Measurements from ENCODE around the gene TOB2. TPM values are rescaled to one million over a fixed set of nuclear protein-coding genes. Genes with fewer than 3 reads are reported as not detected.

Gene TOB2
- total RNA-seq, 4 donors from 2014 or later, result 15.6 to 97.1 (median 27.8) TPM

GRCh38 chr22:41481131-41481830 is 34.7 kb upstream of the TOB2 start:
- Histone ChIP-seq H3K4me3 (no peak overlapping the region), H3K36me3 (no peaks in the 10 kb centered on the region), H3K27ac (peak overlapping the region; percentile 68 to 78), H3K4me1 (peaks cover 14 to 20% of the 10 kb centered on the region in 2 donors), H3K9me3 (no peaks in the 10 kb centered on the region), H3K27me3 (no peaks in the 10 kb centered on the region)
- intact Hi-C loops (cut with DNase I; ENCODE audit: low total_unique reads), result no loop called here
- peak; percentile 39 to 43 for DNase-seq
- no peak for TF ChIP-seq CTCF (IDR thresholded peaks at IDR 0.05)
- TF ChIP-seq POLR2A (IDR thresholded peaks at IDR 0.05), result no peak

DNA sequence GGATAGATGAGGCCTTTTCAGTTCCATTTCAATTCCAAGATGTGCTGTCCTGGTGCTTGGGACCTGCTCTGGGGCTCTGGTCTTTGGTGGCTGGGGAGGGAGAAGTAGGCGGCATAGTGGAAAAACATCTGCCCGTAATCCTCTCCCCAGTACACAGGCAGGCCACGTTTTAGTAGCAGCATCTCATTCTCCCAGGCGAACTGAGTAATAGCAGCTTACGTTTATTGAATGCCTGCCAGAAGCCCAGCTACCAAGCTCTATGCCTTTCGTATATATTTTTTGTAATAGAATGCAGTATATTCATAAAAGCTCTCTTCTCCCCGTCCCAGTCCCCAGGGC is 33.8 kb upstream of the TOB2 start:
- peak overlapping the region; percentile 68 to 78 for H3K27ac ChIP-seq
- no peak for DNase-seq
- peaks cover 14 to 20% of the 10 kb centered on the region in 2 donors for H3K4me1 ChIP-seq
- no peak overlapping the region for H3K4me3 ChIP-seq
- intact Hi-C loops (cut with DNase I; ENCODE audit: low total_unique reads), result no loop called here
- no peaks in the 10 kb centered on the region for H3K36me3 ChIP-seq
- H3K27me3 ChIP-seq, result no peaks in the 10 kb centered on the region
- no peaks in the 10 kb centered on the region for H3K9me3 ChIP-seq
- TF ChIP-seq CTCF (IDR thresholded peaks at IDR 0.05) (no peak), POLR2A (IDR thresholded peaks at IDR 0.05) (no peak)

DNA sequence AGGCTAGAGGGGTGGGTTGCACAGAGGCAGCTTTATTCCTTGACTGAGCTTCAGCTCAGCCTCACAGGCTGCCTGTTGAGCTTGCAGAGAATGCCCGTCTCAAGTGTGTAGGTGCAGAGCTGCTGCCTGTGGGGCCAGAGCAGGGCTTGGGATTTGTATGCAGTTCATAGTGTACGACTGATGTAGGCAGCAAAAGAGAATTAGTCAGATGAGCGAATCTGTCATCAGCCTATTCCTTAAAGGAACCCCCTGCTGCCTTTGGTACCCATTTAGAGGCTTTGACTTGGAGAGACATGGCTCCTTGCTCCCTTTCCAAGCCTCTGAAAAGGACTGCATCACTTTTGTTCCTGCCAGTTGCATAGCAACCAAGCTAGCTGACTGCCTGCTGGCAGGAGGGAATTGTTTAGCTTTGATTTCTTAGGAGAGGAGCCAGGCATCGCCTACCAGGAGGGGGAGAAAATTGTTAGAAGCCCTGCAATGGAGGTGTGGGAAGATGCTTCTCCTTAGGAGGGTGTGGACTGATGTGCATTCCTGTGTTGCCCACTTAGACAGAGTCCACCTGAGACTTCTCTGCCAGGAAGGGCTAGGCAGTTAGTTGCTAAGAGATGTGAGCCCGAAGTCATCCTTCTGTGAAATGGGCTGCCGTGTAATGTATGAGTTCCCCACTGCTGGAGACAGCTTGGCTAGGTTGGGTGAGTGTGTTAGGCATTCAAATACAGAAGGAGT is 33.2 kb upstream of the TOB2 start:
- Histone ChIP-seq H3K4me3 (no peak overlapping the region), H3K36me3 (no peaks in the 10 kb centered on the region), H3K4me1 (peaks cover 14 to 20% of the 10 kb centered on the region in 2 donors), H3K9me3 (no peaks in the 10 kb centered on the region), H3K27me3 (no peaks in the 10 kb centered on the region), H3K27ac (peak overlapping the region; percentile 68 to 78)
- no peak for DNase-seq
- no peak for TF ChIP-seq POLR2A (IDR thresholded peaks at IDR 0.05)
- no peak for TF ChIP-seq CTCF (IDR thresholded peaks at IDR 0.05)
- intact Hi-C loops (cut with DNase I; ENCODE audit: low total_unique reads), result no loop called here

DNA sequence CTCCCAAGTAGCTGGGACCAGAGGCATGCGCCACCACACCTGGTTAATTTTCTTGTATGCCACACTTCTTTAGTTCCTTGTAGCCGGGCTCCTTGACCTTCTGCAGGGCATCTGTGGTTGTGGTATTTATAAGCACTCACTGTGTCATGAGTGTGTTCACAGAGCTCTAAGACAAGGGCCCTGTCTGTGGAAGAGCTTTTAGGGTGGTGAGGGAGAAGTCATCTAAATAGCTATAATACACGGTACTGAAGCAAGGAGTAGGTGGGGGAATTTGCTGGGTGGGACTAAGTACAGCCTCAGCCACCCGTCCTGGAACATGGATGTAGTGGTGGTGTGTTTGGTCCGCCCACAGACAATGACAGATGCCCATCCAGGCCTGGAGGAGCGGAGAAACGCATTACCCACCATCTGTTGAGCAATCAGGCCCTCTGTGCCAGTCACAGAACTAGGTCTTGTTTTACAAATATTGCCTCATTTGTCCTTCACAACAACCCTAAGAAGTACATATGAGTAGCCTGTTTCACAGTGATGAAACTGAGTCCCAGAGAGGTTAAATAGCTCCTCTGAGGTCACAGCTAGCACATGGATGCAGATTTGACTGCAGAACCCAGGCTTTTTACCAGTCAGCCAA is 32.4 kb upstream of the TOB2 start:
- Histone ChIP-seq H3K27me3 (no peaks in the 10 kb centered on the region), H3K4me3 (no peak overlapping the region), H3K27ac (peak overlapping the region in 1 of 2 donors; percentile 78), H3K9me3 (no peaks in the 10 kb centered on the region), H3K36me3 (no peaks in the 10 kb centered on the region), H3K4me1 (peaks cover 14 to 20% of the 10 kb centered on the region in 2 donors)
- intact Hi-C loops (cut with DNase I; ENCODE audit: low total_unique reads), result no loop called here
- TF ChIP-seq CTCF (IDR thresholded peaks at IDR 0.05), result no peak
- TF ChIP-seq POLR2A (IDR thresholded peaks at IDR 0.05), result no peak
- no peak for DNase-seq

DNA sequence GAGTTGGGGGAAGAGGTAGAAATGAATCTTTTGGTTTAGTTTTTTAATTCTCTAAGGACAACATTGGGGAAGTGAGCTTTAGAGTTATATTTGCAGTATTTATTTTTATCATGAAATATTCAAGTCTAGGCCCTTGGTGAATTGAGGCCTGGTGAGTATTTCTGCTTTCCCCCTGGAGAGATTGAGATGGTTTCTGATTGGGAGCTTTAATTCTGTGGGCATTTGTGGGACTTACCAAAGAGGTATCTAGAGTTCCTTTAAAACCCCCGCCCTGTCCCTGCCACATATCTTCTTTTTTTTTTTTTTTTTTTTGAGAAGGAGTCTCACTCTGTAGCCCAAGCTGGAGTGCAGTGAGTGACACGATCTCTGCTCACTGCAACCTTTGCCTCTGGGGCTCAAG is 31.9 kb upstream of the TOB2 start:
- intact Hi-C loops (cut with DNase I; ENCODE audit: low total_unique reads), result no loop called here
- no peak for TF ChIP-seq POLR2A (IDR thresholded peaks at IDR 0.05)
- TF ChIP-seq CTCF (IDR thresholded peaks at IDR 0.05), result no peak
- Histone ChIP-seq H3K27me3 (no peaks in the 10 kb centered on the region), H3K9me3 (no peaks in the 10 kb centered on the region), H3K36me3 (no peaks in the 10 kb centered on the region), H3K4me1 (peaks cover 14 to 20% of the 10 kb centered on the region in 2 donors), H3K4me3 (no peak overlapping the region), H3K27ac (peak overlapping the region in 1 of 2 donors; percentile 78)
- no peak for DNase-seq

Data from uterus (tissue), 4 donors.